ENCODE measurements around the gene DIPK1A. TPM values are rescaled to one million over a fixed set of nuclear protein-coding genes. Genes with fewer than 3 reads are reported as not detected.
A peak's percentile ranks its signal among the peaks of the same experiment; 100 is the strongest.

Gene DIPK1A
- total RNA-seq, 3 donors from 2014 or later, result 12.1 to 14.7 (median 14.4) TPM

DNA sequence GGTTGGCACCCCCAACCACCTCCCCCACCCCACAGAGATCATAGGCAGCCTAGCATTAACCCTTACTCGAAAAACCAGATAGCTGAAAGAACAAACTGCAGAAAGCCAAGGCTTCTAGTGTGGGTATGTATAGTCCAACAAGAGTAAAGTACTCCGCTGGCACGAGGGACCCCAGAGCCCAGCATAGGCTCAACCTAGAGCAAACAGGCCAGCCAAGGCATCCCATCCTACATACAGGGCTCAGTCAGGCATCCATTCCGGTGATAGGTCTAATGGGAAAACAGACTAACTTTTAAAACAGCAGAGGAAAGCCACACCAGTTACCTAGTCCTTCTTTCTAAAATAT, 17.8 kb downstream of the DIPK1A start:
- no peak overlapping the region for H3K4me3 ChIP-seq
- no peaks in the 10 kb centered on the region for H3K36me3 ChIP-seq
- H3K9me3 ChIP-seq, result no peaks in the 10 kb centered on the region
- intact Hi-C loops (cut with DNase I; ENCODE audit: low total_unique reads), result no loop called here
- H3K27ac ChIP-seq, result peak overlapping the region; percentile 51 to 54
- no peaks in the 10 kb centered on the region for H3K27me3 ChIP-seq
- DNase-seq (ENCODE audit: low spot score in 2 of 2), result no peak
- TF ChIP-seq CTCF (IDR thresholded peaks at IDR 0.05) (no peak), POLR2A (IDR thresholded peaks at IDR 0.05) (no peak)
- no peaks in the 10 kb centered on the region for H3K4me1 ChIP-seq

DNA sequence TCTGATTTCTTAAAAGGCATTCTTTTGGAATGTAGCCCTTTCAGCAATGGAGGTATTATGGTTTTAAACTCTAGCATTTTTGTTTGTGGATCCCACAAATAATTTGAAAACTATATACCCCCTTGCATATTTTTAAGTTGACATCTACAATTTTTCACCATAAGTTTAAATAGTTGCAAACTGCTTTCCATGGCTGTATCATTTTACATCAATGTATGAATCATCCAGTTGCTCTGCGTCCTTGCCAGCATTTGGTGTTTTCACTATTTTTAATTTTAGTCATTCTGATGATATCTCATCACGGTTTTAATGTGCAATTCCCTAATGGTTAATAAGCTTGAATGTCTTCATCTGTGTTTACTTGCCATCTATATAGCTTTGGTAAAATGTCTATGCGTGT, 20.7 kb downstream of the DIPK1A start:
- Histone ChIP-seq H3K9me3 (no peaks in the 10 kb centered on the region), H3K4me1 (no peaks in the 10 kb centered on the region), H3K27ac (no peak overlapping the region), H3K27me3 (no peaks in the 10 kb centered on the region), H3K36me3 (no peaks in the 10 kb centered on the region), H3K4me3 (no peak overlapping the region)
- intact Hi-C loops (cut with DNase I; ENCODE audit: low total_unique reads), result no loop called here
- no peak for DNase-seq (ENCODE audit: low spot score in 2 of 2)
- no peak for TF ChIP-seq POLR2A (IDR thresholded peaks at IDR 0.05)
- TF ChIP-seq POLR2AphosphoS5 (IDR thresholded peaks at IDR 0.05), result no peak
- TF ChIP-seq CTCF (IDR thresholded peaks at IDR 0.05), result no peak

- no peak overlapping the region for H3K27ac ChIP-seq
- no peak for DNase-seq (ENCODE audit: low spot score in 2 of 2)
- no peaks in the 10 kb centered on the region for H3K4me1 ChIP-seq
- H3K27me3 ChIP-seq, result no peaks in the 10 kb centered on the region
- H3K4me3 ChIP-seq, result no peak overlapping the region
- intact Hi-C loops (cut with DNase I; ENCODE audit: low total_unique reads), result no loop called here
- H3K9me3 ChIP-seq, result no peaks in the 10 kb centered on the region
- H3K36me3 ChIP-seq, result no peaks in the 10 kb centered on the region
- TF ChIP-seq CTCF (IDR thresholded peaks at IDR 0.05) (no peak), POLR2AphosphoS5 (IDR thresholded peaks at IDR 0.05) (no peak), POLR2A (IDR thresholded peaks at IDR 0.05) (no peak)
Measured at GRCh38 chr1:92937731-92938130, 23.5 kb downstream of the DIPK1A start.

- Histone ChIP-seq H3K9me3 (no peaks in the 10 kb centered on the region), H3K27me3 (no peaks in the 10 kb centered on the region), H3K4me3 (no peak overlapping the region), H3K4me1 (no peaks in the 10 kb centered on the region), H3K27ac (no peak overlapping the region), H3K36me3 (no peaks in the 10 kb centered on the region)
- intact Hi-C loops (cut with DNase I; ENCODE audit: low total_unique reads), result no loop called here
- no peak for DNase-seq (ENCODE audit: low spot score in 2 of 2)
- TF ChIP-seq POLR2AphosphoS5 (IDR thresholded peaks at IDR 0.05), result no peak
- no peak for TF ChIP-seq POLR2A (IDR thresholded peaks at IDR 0.05)
- no peak for TF ChIP-seq CTCF (IDR thresholded peaks at IDR 0.05)
Measured at GRCh38 chr1:92936865-92937264, 24.4 kb downstream of the DIPK1A start.

DNA sequence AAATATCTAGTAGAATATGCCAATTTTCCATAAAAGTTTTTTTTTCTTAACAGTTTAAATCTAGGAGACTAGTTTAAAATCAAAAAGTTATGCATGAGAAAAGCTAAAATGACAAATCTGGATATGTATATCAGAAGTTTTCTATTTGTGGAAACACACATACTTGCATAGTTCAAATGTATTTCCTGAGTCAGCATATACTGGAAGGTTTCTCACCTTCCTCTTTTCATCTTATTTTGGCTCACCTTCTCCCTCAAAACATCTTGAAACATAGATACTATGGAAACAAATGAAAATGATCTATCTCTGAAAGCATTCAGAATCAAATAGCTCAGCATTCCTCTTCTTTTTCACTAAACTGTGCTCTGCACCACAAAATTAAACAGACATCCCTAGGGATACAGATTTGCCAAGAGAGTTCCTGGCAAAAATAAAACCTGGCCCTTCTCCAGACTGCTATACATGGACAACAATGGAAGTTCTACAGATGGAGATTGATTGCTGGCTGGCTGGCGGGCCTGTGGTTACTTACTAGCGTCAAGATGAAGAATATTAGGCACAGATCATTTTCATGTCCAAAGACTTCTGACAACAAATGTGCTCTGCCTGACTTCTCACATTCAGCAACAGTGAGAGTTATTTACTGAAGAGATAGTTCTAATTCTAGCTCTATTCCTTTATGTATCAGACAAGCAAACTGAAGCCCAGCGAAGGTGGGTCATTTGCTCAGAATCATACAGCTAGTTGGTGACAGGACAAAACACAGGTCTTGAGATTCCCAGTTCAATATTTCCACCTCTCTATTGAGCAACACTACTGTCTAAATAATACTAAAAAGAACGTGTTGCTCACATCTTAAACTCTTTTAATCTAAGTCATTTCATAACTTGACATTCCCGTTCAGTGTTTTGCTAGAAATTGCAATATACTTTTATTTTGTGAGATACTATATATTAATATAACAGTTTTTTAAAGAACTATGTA, 26.6 kb downstream of the DIPK1A start:
- Histone ChIP-seq H3K4me1 (no peaks in the 10 kb centered on the region), H3K4me3 (no peak overlapping the region)
- DNase-seq (ENCODE audit: low spot score in 2 of 2), result no peak

More for the DNA sequence above, 26.6 kb downstream of the DIPK1A start:
- TF ChIP-seq POLR2A (IDR thresholded peaks at IDR 0.05) (no peak), POLR2AphosphoS5 (IDR thresholded peaks at IDR 0.05) (no peak), CTCF (IDR thresholded peaks at IDR 0.05) (no peak)
- Histone ChIP-seq H3K27me3 (no peaks in the 10 kb centered on the region), H3K36me3 (no peaks in the 10 kb centered on the region), H3K27ac (peak overlapping the region; percentile 54 to 61), H3K9me3 (no peaks in the 10 kb centered on the region)
- intact Hi-C loops (cut with DNase I; ENCODE audit: low total_unique reads), result no loop called here

All from breast epithelium (tissue), 4 donors.